ENCODE data around the gene KAT5.
A peak's percentile ranks its signal among the peaks of the same experiment; 100 is the strongest.
"Not testable (repeated sequence)": the region's sequence is repeated elsewhere in the genome, so short reads cannot be mapped to it uniquely, and the experiment has no call there.

Gene KAT5

GRCh38 chr11:65718964-65719492 lies 7.0 kb downstream of the KAT5 start:
- H3K9ac ChIP-seq (ENCODE audit: low read length in 5 of 5) = peak overlapping the region in 3 of 5 donors; percentile 87 to 95 (median 95)
- peaks cover 0 to 55% (median 50%) of the 10 kb centered on the region in 5 donors for H3K36me3 ChIP-seq (ENCODE audit: control insufficient read depth in 5 of 5, insufficient read depth in 5 of 5, low read length in 5 of 5)
- no peaks in the 10 kb centered on the region for H3K9me3 ChIP-seq (ENCODE audit: control insufficient read depth in 5 of 5, low read length in 5 of 5)
- no peak overlapping the region for H3K27ac ChIP-seq (ENCODE audit: low read depth, low read length)
- H3K27me3 ChIP-seq (ENCODE audit: control insufficient read depth in 5 of 5, insufficient read depth in 4 of 5, low read length in 5 of 5) = no peaks in the 10 kb centered on the region
- peak overlapping the region in 1 of 5 donors; percentile 92 for H3K4me3 ChIP-seq (ENCODE audit: low read depth in 1 of 5, low read length in 5 of 5)
- peaks cover 9 to 29% (median 18%) of the 10 kb centered on the region in 5 donors for H3K4me1 ChIP-seq (ENCODE audit: control insufficient read depth in 5 of 5, insufficient read depth in 5 of 5, low read length in 5 of 5)

- H3K4me1 ChIP-seq (ENCODE audit: control insufficient read depth in 5 of 5, insufficient read depth in 5 of 5, low read length in 5 of 5) = peaks cover 9 to 29% (median 18%) of the 10 kb centered on the region in 5 donors
- peak overlapping the region; percentile 66 to 95 (median 87) for H3K9ac ChIP-seq (ENCODE audit: low read length in 5 of 5)
- H3K27me3 ChIP-seq (ENCODE audit: control insufficient read depth in 5 of 5, insufficient read depth in 4 of 5, low read length in 5 of 5) = no peaks in the 10 kb centered on the region
- no peaks in the 10 kb centered on the region for H3K9me3 ChIP-seq (ENCODE audit: control insufficient read depth in 5 of 5, low read length in 5 of 5)
- peaks cover 0 to 47% (median 41%) of the 10 kb centered on the region in 5 donors for H3K36me3 ChIP-seq (ENCODE audit: control insufficient read depth in 5 of 5, insufficient read depth in 5 of 5, low read length in 5 of 5)
- H3K27ac ChIP-seq (ENCODE audit: low read depth, low read length) = peak overlapping the region; percentile 75
- peak overlapping the region; percentile 68 to 92 (median 83) for H3K4me3 ChIP-seq (ENCODE audit: low read depth in 1 of 5, low read length in 5 of 5)
These were observed 7.8 kb downstream of the KAT5 start for GRCh38 chr11:65719871-65720210.

GRCh38 chr11:65720211-65720934 lies 8.3 kb downstream of the KAT5 start, which contains the start of gene RNASEH2C:
Gene RNASEH2C, minus strand, starts transcription at chr11:65720798. Its CDS starts 40 bp downstream, at chr11:65720758.
- Histone ChIP-seq H3K27ac (ENCODE audit: low read depth, low read length) (peak within 1 kb of the TSS; percentile 75), H3K36me3 (ENCODE audit: control insufficient read depth in 5 of 5, insufficient read depth in 5 of 5, low read length in 5 of 5) (peaks cover 0 to 41% (median 37%) of the 10 kb centered on the region in 5 donors), H3K9me3 (ENCODE audit: control insufficient read depth in 5 of 5, low read length in 5 of 5) (no peaks in the 10 kb centered on the region), H3K9ac (ENCODE audit: low read length in 5 of 5) (peak within 1 kb of the TSS; percentile 66 to 95 (median 87)), H3K27me3 (ENCODE audit: control insufficient read depth in 5 of 5, insufficient read depth in 4 of 5, low read length in 5 of 5) (no peaks in the 10 kb centered on the region), H3K4me3 (ENCODE audit: low read depth in 1 of 5, low read length in 5 of 5) (peak within 1 kb of the TSS; percentile 68 to 92 (median 83)), H3K4me1 (ENCODE audit: control insufficient read depth in 5 of 5, insufficient read depth in 5 of 5, low read length in 5 of 5) (peaks cover 9 to 29% (median 18%) of the 10 kb centered on the region in 5 donors)

GRCh38 chr11:65722261-65722660 lies 10.2 kb downstream of the KAT5 start:
- Histone ChIP-seq H3K36me3 (ENCODE audit: control insufficient read depth in 5 of 5, insufficient read depth in 5 of 5, low read length in 5 of 5) (peaks cover 0 to 23% (median 20%) of the 10 kb centered on the region in 5 donors), H3K4me3 (ENCODE audit: low read depth in 1 of 5, low read length in 5 of 5) (no peak overlapping the region), H3K27ac (ENCODE audit: low read depth, low read length) (no peak overlapping the region), H3K9me3 (ENCODE audit: control insufficient read depth in 5 of 5, low read length in 5 of 5) (no peaks in the 10 kb centered on the region), H3K9ac (ENCODE audit: low read length in 5 of 5) (no peak overlapping the region), H3K27me3 (ENCODE audit: control insufficient read depth in 5 of 5, insufficient read depth in 4 of 5, low read length in 5 of 5) (no peaks in the 10 kb centered on the region), H3K4me1 (ENCODE audit: control insufficient read depth in 5 of 5, insufficient read depth in 5 of 5, low read length in 5 of 5) (peaks cover 9 to 29% (median 18%) of the 10 kb centered on the region in 5 donors)

- no peak overlapping the region for H3K9ac ChIP-seq (ENCODE audit: low read length in 5 of 5)
- no peaks in the 10 kb centered on the region for H3K4me1 ChIP-seq (ENCODE audit: control insufficient read depth in 5 of 5, insufficient read depth in 5 of 5, low read length in 5 of 5)
- H3K9me3 ChIP-seq (ENCODE audit: control insufficient read depth in 5 of 5, low read length in 5 of 5) = no peaks in the 10 kb centered on the region
- H3K36me3 ChIP-seq (ENCODE audit: control insufficient read depth in 5 of 5, insufficient read depth in 5 of 5, low read length in 5 of 5) = no peaks in the 10 kb centered on the region
- H3K4me3 ChIP-seq (ENCODE audit: low read depth in 1 of 5, low read length in 5 of 5) = no peak overlapping the region
- no peaks in the 10 kb centered on the region for H3K27me3 ChIP-seq (ENCODE audit: control insufficient read depth in 5 of 5, insufficient read depth in 4 of 5, low read length in 5 of 5)
- H3K27ac ChIP-seq (ENCODE audit: low read depth, low read length) = no peak overlapping the region
These were observed 14.6 kb downstream of the KAT5 start for GRCh38 chr11:65726660-65727059.

GRCh38 chr11:65727865-65728264 lies 15.8 kb downstream of the KAT5 start:
- H3K4me3 ChIP-seq (ENCODE audit: low read depth in 1 of 5, low read length in 5 of 5) = no peak overlapping the region
- H3K36me3 ChIP-seq (ENCODE audit: control insufficient read depth in 5 of 5, insufficient read depth in 5 of 5, low read length in 5 of 5) = no peaks in the 10 kb centered on the region
- H3K27me3 ChIP-seq (ENCODE audit: control insufficient read depth in 5 of 5, insufficient read depth in 4 of 5, low read length in 5 of 5) = no peaks in the 10 kb centered on the region
- no peaks in the 10 kb centered on the region for H3K9me3 ChIP-seq (ENCODE audit: control insufficient read depth in 5 of 5, low read length in 5 of 5)
- no peak overlapping the region for H3K9ac ChIP-seq (ENCODE audit: low read length in 5 of 5)
- H3K4me1 ChIP-seq (ENCODE audit: control insufficient read depth in 5 of 5, insufficient read depth in 5 of 5, low read length in 5 of 5) = no peaks in the 10 kb centered on the region
- H3K27ac ChIP-seq (ENCODE audit: low read depth, low read length) = no peak overlapping the region

- Histone ChIP-seq H3K36me3 (ENCODE audit: control insufficient read depth in 5 of 5, insufficient read depth in 5 of 5, low read length in 5 of 5) (no peaks in the 10 kb centered on the region), H3K27me3 (ENCODE audit: control insufficient read depth in 5 of 5, insufficient read depth in 4 of 5, low read length in 5 of 5) (no peaks in the 10 kb centered on the region), H3K4me1 (ENCODE audit: control insufficient read depth in 5 of 5, insufficient read depth in 5 of 5, low read length in 5 of 5) (no peaks in the 10 kb centered on the region), H3K9ac (ENCODE audit: low read length in 5 of 5) (no peak overlapping the region), H3K9me3 (ENCODE audit: control insufficient read depth in 5 of 5, low read length in 5 of 5) (no peaks in the 10 kb centered on the region), H3K4me3 (ENCODE audit: low read depth in 1 of 5, low read length in 5 of 5) (no peak overlapping the region), H3K27ac (ENCODE audit: low read depth, low read length) (no peak overlapping the region)
These were observed 18.4 kb downstream of the KAT5 start for GRCh38 chr11:65730461-65730860.

- not testable (repeated sequence) for H3K4me1 ChIP-seq (ENCODE audit: control insufficient read depth in 5 of 5, insufficient read depth in 5 of 5, low read length in 5 of 5); H3K9me3 ChIP-seq (ENCODE audit: control insufficient read depth in 5 of 5, low read length in 5 of 5); H3K27me3 ChIP-seq (ENCODE audit: control insufficient read depth in 5 of 5, insufficient read depth in 4 of 5, low read length in 5 of 5); H3K4me3 ChIP-seq (ENCODE audit: low read depth in 1 of 5, low read length in 5 of 5); H3K27ac ChIP-seq (ENCODE audit: low read depth, low read length); H3K36me3 ChIP-seq (ENCODE audit: control insufficient read depth in 5 of 5, insufficient read depth in 5 of 5, low read length in 5 of 5); H3K9ac ChIP-seq (ENCODE audit: low read length in 5 of 5)
These were observed 23.1 kb downstream of the KAT5 start for GRCh38 chr11:65735111-65735510.

GRCh38 chr11:65736810-65737209 lies 24.8 kb downstream of the KAT5 start:
- no peaks in the 10 kb centered on the region for H3K9me3 ChIP-seq (ENCODE audit: control insufficient read depth in 5 of 5, low read length in 5 of 5)
- no peak overlapping the region for H3K27ac ChIP-seq (ENCODE audit: low read depth, low read length)
- no peak overlapping the region for H3K4me3 ChIP-seq (ENCODE audit: low read depth in 1 of 5, low read length in 5 of 5)
- no peaks in the 10 kb centered on the region for H3K36me3 ChIP-seq (ENCODE audit: control insufficient read depth in 5 of 5, insufficient read depth in 5 of 5, low read length in 5 of 5)
- no peaks in the 10 kb centered on the region for H3K4me1 ChIP-seq (ENCODE audit: control insufficient read depth in 5 of 5, insufficient read depth in 5 of 5, low read length in 5 of 5)
- peaks cover 0 to 13% (median 3%) of the 10 kb centered on the region in 5 donors for H3K27me3 ChIP-seq (ENCODE audit: control insufficient read depth in 5 of 5, insufficient read depth in 4 of 5, low read length in 5 of 5)
- H3K9ac ChIP-seq (ENCODE audit: low read length in 5 of 5) = no peak overlapping the region

GRCh38 chr11:65739022-65739421 lies 27.0 kb downstream of the KAT5 start:
- no peaks in the 10 kb centered on the region for H3K9me3 ChIP-seq (ENCODE audit: control insufficient read depth in 5 of 5, low read length in 5 of 5)
- peaks cover 0 to 13% (median 3%) of the 10 kb centered on the region in 5 donors for H3K27me3 ChIP-seq (ENCODE audit: control insufficient read depth in 5 of 5, insufficient read depth in 4 of 5, low read length in 5 of 5)
- H3K4me3 ChIP-seq (ENCODE audit: low read depth in 1 of 5, low read length in 5 of 5) = no peak overlapping the region
- no peaks in the 10 kb centered on the region for H3K36me3 ChIP-seq (ENCODE audit: control insufficient read depth in 5 of 5, insufficient read depth in 5 of 5, low read length in 5 of 5)
- peaks cover 0 to under 1% (median 0%) of the 10 kb centered on the region in 5 donors for H3K4me1 ChIP-seq (ENCODE audit: control insufficient read depth in 5 of 5, insufficient read depth in 5 of 5, low read length in 5 of 5)
- H3K27ac ChIP-seq (ENCODE audit: low read depth, low read length) = no peak overlapping the region
- H3K9ac ChIP-seq (ENCODE audit: low read length in 5 of 5) = no peak overlapping the region
